RPMI7951 (cell line): ENCODE results near the gene TGFBR3L. TPM values are rescaled to one million over a fixed set of nuclear protein-coding genes. Genes with fewer than 3 reads are reported as not detected.

Experiments used
- DNase-seq: peaks from one replicate; pipeline ENCODE4 v3.0.0-alpha.2; 2012; ENCODE audit warnings: low read depth
- total RNA-seq: library from RNA; depleted of rRNA; stranded (reverse); fragments of >200 nt; shearing (Covaris generic); gene quantifications from 2 replicates; pipeline ENCODE4 v1.2.3, GENCODE V29; 2014

The TGFBR3L gene
- total RNA-seq, 1 experiment from 2014 or later = 0.36 TPM

DNA sequence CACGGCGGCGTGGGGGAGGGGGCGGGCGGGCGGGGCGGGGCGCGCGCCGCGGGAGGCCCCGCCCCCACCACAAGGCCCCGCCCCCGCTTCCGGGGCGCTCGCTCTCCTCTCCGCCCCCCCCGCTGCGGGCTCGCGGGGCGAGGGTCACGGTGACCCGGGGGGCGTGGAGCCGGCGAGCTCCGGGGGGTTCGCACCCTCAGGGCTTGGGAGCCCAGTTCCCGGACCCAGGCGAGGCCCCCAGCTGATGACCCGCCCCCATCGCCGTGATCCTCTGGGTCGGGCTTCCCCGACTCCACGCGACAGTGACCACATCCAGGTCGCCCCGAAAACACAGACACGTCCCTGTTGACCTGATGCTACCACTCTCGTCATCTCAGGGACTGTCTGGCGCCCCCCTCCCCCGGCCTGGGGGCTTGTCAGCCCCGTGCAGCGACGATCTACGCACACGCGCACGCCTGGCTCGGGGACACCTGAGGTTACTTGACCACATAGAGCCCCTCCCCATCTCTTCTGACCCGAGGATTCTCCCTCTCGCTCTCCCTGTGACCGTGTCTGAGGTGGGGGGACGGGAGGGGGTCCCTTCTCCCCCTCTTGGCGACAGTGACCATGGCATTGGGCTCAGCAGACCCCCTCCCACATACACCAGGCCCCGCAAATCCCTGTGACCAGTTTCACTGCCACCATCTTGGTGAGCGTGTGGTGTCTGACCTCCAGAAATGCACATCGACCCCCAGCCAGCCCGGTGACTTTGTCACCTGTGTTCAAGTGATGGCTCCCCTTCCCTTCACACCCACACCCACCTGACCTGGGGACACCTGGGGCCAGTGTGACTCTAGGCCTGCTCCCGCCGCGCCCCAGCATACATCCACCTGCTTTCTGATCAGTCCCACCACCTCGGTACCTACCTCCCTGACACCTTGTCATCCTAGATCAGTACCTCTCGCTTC is 10.3 kb upstream of the TGFBR3L start:
- DNase-seq = no peak

DNA sequence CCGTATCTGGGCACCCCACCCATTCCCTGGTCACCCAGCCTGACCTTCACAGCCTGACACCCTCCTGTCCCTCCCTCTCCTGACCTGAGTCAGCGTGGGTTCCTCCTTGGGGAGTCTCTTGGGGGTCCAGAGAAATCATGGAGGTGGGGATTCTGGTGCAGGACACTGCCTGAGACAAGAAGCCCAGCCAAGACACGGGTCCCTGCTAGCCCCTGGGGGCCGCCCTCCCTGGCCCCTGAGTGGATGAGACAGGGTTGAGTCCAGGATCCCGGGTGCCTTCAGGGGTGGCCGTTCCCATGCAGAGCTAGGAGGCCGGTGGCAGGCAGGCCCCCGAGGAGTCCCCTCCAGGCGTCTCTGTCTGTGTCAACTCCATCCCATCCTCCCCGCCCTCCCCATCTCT is 9.4 kb upstream of the TGFBR3L start:
- DNase-seq = no peak

DNA sequence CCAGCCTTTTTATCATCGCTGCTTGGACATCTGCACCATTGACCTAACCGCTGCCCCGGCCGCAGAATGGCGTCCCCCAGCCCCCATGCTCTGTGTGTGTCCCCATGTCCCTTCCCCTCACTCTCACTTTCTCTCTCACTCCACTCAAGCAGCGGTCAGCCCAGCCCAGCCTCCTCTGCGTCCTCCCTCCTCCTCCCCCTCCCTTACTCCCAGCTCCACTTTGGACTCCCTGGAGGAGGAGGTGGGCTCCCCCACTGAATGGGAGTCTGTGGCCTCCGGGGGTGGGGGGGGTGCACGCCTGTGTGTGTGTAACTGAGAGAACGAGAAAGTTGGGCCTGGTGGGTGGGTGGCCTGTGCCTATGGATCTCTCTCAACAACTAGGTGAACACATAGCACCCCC is 8.8 kb upstream of the TGFBR3L start:
- no peak for DNase-seq

DNA sequence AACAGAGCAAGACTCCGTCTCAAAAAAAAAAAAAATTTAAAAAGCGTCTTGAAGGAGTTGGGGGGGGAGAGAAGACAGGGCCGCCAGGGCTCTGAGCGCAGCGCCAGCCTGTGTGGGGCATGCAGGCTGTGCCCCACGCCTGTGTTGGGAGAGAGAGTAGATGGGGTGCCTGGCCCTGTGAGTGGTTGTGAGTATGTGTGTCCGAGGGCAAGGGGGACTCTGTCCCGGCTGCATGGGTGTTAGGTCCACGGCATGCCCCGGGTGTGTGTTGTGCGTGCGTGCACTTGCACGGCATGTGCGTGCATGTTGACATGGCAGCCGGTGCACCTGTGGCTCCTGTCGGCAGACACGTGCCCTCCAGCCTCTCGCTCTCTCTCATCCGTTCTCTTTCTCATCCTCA is 7.5 kb upstream of the TGFBR3L start:
- DNase-seq = no peak

DNA sequence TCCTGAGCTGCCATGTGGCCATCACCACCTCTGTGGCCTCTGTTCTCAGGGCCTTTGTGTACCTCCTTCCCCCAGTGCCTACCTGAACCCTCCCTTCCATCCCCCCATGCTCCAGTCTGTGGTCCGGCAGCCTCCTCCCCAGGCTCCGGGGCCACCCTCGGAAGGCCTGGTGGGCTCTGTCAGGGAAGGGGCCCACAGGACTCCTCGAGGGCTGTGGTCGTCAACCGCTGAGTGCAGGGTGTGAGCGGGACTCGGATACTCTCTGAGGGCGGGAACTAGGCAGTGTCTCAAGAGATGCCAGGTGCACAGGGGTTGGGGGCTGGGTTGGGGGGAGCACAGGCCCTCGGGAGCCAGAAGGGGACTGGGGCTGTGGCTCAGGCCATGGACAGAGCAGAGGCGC is 7.1 kb upstream of the TGFBR3L start:
- DNase-seq = no peak

DNA sequence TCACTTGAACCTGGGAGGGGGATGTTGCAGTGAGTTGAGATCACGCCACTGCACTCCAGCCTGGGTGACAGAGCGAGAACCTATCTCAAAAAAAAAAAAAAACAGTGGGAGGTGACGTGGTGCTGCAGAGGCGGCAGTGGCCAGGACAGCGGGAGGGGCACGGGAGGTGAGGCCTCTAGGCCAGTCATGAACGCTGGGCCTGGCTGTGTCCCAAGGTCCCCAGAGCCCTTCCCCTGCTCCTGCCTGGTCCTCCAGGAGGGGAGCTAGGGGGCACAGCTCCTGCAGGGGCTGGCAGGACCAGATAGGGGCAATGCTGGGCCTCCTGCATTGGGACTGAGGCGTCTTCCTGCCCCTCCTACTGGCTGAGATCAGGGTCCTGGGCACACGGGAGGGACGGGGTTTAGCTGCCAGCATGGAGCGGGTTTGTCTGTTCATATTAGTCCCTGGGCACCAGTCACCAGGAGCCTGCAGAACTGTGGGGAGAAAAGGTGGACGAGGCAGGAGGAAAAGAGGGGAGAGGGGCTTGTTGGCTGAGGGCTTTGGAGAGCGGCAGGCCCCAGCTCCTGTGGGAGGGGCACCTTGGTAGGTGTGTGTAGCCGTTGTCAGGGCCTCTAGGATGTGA is 6.4 kb upstream of the TGFBR3L start:
- no peak for DNase-seq

DNA sequence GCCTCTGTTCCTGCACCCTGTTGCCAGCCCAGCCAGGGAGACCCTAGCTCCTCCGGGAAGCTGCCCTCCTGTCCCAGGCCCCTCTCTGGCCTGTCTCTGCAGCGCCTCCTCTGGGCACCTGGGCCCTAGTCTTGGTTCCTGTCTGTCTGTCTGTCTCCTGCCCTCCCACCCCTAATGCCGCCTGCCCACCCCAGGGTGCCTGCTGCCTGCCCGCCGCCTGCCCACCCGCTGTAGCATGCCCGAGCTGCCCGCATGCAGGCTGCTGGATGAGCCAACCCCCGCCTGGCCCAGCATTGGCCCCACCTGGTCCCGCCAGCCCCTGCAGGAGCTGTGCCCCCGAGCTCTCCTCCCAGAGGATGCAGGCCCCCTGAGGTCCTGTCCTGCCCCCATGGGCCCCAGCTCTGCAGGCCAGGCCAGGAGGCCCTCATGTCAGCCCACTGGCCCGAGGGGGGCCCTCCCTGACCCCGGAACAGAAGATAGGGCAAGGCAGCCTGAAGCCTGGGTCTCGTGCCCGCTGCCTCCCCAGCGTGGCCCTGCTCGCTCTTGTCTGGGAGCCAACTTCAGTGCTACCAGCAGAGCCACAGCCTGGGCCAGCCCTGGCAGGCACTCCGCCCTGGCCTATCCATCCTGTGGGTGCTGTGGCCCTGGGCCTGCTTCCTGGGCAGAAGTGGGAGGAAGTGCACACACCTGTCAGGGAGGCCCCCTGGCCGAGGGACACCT is 5.7 kb upstream of the TGFBR3L start:
- DNase-seq = no peak

DNA sequence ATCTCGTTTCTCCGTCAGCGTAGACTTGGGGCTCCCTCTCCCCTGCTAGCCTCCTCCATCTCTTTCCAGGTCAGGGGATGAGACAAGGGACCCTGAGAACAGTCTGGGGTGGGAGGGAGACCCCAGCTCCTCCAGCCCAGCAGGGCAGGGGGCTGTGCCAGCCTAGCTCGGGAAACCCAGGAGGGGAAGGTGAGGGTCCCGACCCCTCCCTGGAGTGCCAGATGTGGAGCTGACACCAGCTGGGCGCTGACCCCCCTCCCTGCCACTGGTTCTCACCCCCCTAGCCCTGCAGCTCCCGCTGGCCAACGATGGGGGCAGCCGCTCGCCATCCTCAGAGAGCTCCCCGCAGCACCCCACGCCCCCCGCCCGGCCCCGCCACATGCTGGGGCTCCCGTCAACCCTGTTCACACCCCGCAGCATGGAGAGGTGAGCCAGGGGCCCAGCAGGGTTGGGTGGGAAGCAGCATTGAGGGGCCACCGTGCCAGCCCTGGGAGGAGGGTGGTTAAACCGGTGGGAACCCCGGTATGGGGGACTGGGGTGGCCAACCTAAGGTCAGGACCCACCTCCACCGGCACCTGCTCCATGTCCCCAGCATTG is 5.1 kb upstream of the TGFBR3L start:
- DNase-seq = no peak

DNA sequence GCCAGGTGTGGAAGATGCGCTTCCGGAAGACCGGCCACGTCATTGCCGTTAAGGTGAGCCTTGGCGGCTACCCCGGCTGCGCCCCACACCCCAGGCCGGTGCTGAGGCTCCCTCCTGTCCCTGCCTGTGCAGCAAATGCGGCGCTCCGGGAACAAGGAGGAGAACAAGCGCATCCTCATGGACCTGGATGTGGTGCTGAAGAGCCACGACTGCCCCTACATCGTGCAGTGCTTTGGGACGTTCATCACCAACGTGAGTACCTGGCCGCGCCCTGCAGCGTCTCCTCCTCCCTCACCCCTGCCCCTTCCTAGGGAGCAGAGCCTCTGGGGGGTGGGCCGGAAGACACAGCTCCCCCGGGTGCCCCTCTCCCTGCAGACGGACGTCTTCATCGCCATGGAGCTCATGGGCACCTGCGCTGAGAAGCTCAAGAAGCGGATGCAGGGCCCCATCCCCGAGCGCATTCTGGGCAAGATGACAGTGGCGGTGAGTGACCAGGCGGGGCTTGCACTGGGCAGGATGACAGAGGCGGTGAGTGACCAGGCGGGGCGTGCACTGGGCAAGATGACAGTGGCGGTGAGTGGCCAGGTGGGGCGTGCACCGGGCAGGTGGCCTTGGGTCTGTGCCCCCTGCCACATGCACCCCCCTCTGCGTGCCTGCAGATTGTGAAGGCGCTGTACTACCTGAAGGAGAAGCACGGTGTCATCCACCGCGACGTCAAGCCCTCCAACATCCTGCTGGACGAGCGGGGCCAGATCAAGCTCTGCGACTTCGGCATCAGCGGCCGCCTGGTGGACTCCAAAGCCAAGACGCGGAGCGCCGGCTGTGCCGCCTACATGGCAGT is 4.1 kb upstream of the TGFBR3L start:
- DNase-seq = no peak

DNA sequence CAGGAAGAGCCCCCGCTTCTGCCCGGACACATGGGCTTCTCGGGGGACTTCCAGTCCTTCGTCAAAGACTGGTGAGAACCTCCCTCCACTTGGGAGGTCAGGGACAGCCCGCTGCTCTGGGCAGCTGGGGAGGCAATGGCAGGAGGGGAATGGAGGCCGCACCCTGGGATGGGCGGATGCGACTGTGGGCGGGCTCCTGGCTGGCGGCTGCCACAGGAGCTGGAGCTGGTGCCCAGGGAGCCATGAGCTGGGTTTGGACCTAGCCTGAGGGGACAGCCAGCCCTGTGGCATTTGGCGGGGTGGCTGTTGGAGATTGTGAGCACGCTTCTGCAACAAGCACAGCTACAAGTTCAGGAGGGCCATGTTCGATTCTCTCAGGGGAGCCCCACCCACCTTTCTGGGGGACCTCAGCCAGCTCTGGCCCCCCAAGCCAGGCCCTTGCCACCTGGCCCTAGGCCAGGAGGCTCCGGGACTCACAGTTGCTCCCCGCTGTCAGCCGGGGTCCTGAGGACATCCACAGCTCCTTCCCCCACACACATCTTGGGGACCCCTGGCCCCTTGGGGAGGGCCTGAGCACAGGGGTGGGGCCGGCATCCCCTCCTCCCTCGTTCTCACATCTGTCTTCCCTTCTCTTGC is 3.0 kb upstream of the TGFBR3L start:
- no peak for DNase-seq

DNA sequence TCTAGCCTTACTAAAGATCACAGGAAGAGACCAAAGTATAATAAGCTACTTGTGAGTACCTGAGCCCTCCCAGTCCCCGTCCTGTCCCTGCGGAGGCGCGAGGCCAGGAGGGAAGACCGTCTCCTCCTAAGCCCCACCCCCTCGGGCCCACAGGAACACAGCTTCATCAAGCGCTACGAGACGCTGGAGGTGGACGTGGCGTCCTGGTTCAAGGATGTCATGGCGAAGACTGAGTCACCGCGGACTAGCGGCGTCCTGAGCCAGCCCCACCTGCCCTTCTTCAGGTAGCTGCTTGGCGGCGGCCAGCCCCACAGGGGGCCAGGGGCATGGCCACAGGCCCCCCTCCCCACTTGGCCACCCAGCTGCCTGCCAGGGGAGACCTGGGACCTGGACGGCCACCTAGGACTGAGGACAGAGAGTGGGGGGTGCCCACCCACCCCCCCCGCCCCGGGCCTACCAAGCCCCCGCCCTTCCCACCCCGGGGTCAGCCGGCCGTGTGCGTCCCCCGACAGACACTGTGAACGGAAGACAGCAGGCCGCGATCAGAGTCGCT is 2.4 kb upstream of the TGFBR3L start:
- DNase-seq = no peak

DNA sequence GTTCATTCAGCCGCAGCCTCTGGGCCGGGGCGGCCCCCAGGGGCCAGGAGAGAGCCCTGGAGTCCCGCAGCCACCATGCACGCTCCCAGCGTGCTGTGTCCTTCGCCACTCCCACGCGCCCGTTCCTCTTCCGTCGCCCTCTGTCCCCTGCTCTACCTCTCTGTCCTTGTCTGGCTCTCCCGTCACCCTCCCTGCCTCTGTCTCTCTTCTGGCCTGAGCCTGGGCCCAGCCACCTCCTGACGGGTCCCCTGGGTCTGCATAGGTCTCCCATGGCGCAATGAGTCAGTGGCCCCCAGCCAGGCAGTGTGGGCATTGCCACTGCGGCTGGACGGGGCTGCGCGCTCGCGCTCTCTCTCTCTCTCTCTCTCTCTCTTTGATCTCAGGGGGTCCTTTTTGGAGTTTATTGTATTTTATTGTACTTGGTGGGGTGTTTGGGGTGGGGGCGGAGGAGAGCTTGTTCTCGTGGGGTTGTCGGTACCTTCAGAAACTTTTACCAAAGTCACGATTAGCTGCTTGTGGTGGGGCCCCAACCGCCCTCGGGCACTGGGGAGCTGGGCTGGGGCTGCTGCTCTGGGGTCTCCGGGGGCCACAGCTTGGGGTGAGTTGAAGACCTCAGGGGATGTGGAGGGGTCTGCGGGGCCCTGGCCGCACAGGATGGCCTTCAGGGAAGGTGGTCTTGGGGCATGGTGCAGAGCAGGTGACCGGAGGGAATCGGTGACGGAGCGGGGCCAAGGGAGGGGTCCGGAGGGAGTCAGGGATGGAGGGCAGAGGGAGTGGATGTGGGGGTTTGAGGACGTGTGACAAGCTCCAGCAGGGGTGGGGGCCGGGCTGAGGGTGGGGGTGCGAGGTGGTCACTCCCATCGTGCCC is 1.7 kb upstream of the TGFBR3L start:
- DNase-seq = no peak

DNA sequence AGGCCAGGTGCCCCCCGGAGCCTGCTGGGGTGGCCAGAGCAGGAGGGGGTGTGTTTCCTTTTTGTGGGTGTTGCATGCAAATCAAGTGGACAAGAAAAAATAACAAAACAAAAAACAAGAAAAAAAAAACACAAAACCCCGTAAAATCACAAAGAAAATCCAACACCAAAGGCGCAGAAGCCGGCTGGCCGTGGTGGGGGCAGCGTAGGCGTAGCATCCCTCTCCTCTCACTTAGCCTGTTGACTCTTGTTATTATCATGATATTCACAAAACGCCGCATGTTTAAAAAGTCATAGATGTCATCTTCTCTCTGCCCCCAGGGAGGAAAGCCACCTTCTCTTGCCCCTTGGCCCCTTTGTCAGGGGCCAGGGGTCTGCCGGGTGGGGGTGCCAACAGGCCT is 978 bp upstream of the TGFBR3L start:
- DNase-seq = no peak

DNA sequence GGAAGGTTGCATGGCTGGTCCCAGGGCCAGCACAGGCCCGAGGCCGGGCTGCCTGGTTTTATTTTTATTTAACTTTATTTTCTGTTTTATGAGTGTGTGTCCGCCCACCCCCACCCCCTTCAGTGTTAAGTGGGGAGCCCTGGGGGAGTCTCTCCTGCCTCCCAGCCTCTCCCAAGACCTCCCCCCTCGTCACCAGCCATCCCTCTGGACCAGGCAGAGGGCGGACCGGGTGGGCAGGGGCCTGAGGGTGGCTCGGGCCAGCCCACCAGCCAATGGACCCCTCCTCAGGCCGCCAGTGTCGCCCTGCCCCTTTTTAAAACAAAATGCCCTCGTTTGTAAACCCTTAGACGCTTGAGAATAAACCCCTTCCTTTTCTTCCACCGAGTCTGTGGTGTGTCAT is 531 bp upstream of the TGFBR3L start:
- DNase-seq = no peak

DNA sequence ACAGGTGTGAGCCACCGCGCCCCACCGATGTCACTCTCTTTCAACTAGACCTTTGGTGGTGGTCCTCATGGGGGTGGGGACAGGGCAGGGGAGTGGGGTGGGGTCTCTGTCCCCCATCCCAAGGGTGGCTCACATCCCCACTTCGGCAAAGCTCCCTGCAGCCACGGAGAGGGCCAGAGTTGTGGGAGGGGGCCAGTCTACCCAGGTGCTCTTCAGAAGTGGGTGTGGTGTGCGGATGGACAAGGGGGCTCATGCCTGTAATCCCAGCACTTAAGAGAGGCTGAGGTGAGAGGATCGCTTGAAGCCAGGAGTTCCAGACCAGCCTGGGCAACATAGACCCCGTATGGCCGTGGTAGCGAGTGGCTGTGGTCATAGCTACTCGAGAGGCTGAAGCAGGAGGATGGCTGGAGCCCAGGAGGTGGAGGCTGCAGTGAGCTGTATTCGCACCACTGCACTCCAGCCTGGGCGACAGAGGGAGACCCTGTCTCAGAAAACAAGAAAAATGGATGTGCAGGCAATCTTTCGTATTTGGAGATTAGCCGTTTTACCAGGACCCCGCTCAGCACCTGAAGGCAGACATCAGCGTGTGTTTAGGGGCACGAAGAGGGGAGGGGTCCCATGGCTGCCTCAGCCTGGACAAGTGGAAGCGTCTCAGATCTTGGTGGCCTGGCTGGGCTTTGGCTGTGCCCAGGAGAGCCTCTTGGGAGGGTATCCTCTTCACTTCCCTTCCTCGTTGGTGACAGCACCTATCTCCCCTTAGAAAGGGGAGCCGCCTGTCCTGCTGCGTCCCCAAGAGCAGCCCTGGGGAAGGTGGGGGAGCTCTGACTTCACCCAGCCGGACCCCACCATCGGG is 846 bp downstream of the TGFBR3L start:
- no peak for DNase-seq

DNA sequence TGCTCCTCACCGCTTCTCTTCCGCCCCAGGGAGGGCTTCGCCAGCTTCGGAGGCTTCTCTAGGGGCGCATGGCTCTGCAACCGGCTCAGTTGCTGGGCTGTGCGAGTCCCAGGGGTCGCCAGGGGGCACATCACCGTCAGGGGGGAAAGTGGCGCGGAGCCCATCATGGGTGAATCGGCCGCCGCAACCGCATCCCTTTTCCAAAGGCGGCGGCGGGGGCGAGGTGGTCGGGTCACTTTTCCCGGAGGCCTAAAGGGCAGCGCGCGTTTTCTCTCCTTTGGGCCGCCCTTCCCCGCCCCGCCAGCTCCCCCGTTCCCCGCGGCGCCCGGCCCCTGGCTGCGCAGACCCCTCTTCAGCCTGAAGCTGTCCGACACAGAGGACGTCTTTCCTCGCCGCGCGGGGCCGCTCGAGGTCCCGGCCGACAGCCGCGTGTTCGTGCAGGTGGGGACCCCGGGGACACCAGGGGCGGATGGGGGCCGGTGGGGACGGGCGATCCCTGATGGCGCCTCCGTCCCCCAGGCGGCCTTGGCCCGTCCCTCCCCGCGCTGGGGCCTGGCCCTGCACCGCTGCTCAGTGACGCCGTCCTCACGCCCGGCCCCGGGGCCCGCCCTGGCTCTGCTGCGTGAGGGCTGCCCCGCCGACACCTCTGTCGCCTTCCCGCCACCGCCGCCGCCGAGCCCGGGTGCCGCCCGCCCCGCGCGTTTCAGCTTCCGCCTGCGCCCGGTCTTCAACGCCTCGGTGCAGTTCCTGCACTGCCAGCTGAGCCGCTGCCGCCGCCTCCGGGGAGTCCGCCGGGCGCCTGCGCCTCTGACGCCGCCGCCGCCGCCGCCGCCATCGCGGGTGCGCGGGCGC is 1.7 kb downstream of the TGFBR3L start:
- DNase-seq = no peak

DNA sequence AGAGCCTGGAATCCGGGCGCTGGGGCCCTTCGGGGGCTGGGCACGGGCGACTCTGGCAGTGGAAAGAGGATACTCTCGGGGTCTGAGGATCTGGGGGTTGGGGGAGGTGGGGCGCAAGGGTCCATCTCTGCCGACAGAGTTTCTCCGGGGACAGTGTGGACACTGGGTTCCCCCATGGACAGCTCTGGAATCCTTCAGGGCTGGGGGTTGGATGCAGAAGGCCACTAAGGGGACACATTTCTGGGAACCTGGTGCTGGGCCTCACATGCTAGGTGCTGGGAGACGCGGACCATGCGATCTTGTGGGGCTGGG is 2.3 kb downstream of the TGFBR3L start:
- DNase-seq = no peak
